Urinary bladder (tissue), 4 donors: ENCODE results near the gene CD5L. TPM values are rescaled to one million over a fixed set of nuclear protein-coding genes. Genes with fewer than 3 reads are reported as not detected.

Source experiments
- DNase-seq: peaks from one replicate; pipeline ENCODE4 v3.0.0-alpha.2; 2015; ENCODE audit errors: extremely low spot score
- H3K27ac ChIP-seq: one replicate; pipeline ENCODE4 v1.5.1; 2013; ENCODE audit warnings: low read depth, mild to moderate bottlenecking, moderate library complexity
- H3K36me3 ChIP-seq: one replicate; pipeline ENCODE4 v1.6.1; 2013; ENCODE audit warnings: mild to moderate bottlenecking, moderate library complexity; ENCODE audit not compliant: insufficient read depth
- H3K4me1 ChIP-seq: one replicate; pipeline ENCODE4 v1.6.1; 2013; ENCODE audit warnings: mild to moderate bottlenecking, moderate library complexity; ENCODE audit not compliant: insufficient read depth
- H3K4me3 ChIP-seq: one replicate; pipeline ENCODE4 v1.5.1; 2013; ENCODE audit warnings: low read depth, low read length
- WGBS: extraction: QIAGEN DNeasy Blood & Tissue Kit; methylation state at CpG from one replicate; pipeline ENCODE4 v1.1.7; 2013; 5-methylcytosine and 5-hydroxymethylcytosine counted together
- polyA plus RNA-seq: library from polyadenylated mRNA; stranded (reverse); fragments of 200-250 nt; gene quantifications from one replicate; pipeline ENCODE4 v1.2.3, GENCODE V29; 2013
- total RNA-seq: library from RNA; depleted of rRNA; stranded (reverse); fragments of >200 nt; gene quantifications from one replicate; pipeline ENCODE4 v1.2.3, GENCODE V29; 2014
- donor health status: healthy with polysubstance abuse.
- donor health status: healthy.

Gene CD5L
- total and polyA plus RNA-seq, 2 donors, result 0.08 TPM; not detected in 1

DNA sequence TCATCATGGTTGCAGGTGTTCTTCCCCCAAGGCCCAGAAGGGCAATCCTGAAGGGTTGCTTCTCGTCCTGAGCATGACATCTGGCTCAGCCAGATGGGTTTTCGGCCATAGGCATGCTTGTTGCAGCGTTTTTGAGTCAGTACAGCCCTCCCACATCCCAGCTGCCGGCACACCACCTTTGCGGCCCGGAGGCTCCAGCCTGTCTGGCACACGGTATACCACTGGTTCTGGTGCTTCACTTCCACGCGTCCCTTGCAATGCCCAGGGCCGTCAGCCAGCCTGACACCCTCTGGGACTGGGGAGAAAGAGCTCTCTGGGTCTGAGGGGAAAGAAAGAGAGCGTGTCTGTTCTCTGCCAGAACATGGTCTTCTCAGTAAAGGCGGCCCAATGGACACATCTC, 7.2 kb downstream of the CD5L start:
- DNase-seq, result no peak
- Histone ChIP-seq H3K4me1 (no peaks in the 10 kb centered on the region), H3K4me3 (no peak overlapping the region), H3K27ac (no peak overlapping the region), H3K36me3 (no peaks in the 10 kb centered on the region)
- 76% methylated on average over 12 of the region's 12 CpGs for WGBS

DNA sequence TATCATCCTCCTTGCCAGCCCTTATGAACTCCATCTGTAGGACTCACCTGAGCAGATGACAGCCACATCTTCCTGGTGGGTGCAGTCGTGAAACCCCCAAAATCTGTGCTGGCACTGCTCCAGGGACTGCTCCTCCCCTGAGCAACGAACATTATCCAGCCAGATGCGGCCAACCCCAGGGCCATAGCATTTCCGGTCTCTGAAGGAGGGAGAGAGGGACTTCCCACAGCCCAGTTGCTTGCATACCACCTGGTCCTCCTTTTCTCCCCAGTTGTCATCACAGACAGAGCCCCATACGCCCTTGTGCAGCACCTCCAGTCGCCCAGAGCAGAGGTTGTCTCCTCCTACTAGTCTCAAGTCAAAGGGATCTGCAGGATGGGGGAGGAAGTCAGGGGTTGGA, 8.5 kb downstream of the CD5L start:
- no peaks in the 10 kb centered on the region for H3K4me1 ChIP-seq
- 76% methylated on average over 6 of the region's 6 CpGs for WGBS
- no peak overlapping the region for H3K27ac ChIP-seq
- no peak for DNase-seq
- H3K4me3 ChIP-seq, result no peak overlapping the region
- no peaks in the 10 kb centered on the region for H3K36me3 ChIP-seq

GRCh38 chr1:157831968-157832626, 9.5 kb downstream of the CD5L start:
- no peaks in the 10 kb centered on the region for H3K36me3 ChIP-seq
- no peak overlapping the region for H3K4me3 ChIP-seq
- 67% methylated on average over 4 of the region's 4 CpGs for whole genome bisulfite sequencing
- no peak for DNase-seq
- no peaks in the 10 kb centered on the region for H3K4me1 ChIP-seq
- no peak overlapping the region for H3K27ac ChIP-seq

- Histone ChIP-seq H3K27ac (no peak overlapping the region), H3K36me3 (no peaks in the 10 kb centered on the region), H3K4me3 (no peak overlapping the region), H3K4me1 (no peaks in the 10 kb centered on the region)
- no peak for DNase-seq
- WGBS, result 66% methylated on average over 2 of the region's 2 CpGs
Measured at GRCh38 chr1:157830887-157831286, 10.7 kb downstream of the CD5L start.

GRCh38 chr1:157829711-157830110, 11.9 kb downstream of the CD5L start:
- H3K36me3 ChIP-seq, result no peaks in the 10 kb centered on the region
- H3K4me1 ChIP-seq, result no peaks in the 10 kb centered on the region
- no peak overlapping the region for H3K27ac ChIP-seq
- DNase-seq, result no peak
- 82% methylated on average over 3 of the region's 3 CpGs for WGBS
- H3K4me3 ChIP-seq, result no peak overlapping the region

DNA sequence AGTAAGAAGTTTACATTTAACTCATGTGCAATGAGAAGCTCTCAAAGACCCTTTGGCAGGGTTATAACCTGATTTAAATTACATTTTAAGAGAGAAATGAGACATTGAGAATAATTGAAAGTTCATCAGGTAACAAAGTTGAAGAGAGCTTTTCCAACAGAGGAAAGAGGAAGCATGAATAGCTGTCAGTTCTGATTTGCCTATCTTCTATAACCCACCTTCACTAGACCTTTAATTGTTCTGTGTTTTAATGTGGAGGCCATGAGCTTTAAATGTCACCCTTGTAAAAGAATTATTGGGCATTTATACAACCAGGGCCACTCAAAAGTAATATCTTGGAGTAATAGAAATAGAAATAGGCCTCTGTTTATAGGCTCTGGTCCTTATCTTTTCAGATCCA, 12.4 kb downstream of the CD5L start:
- no peak for DNase-seq
- Histone ChIP-seq H3K4me3 (no peak overlapping the region), H3K27ac (no peak overlapping the region), H3K4me1 (no peaks in the 10 kb centered on the region), H3K36me3 (no peaks in the 10 kb centered on the region)

DNA sequence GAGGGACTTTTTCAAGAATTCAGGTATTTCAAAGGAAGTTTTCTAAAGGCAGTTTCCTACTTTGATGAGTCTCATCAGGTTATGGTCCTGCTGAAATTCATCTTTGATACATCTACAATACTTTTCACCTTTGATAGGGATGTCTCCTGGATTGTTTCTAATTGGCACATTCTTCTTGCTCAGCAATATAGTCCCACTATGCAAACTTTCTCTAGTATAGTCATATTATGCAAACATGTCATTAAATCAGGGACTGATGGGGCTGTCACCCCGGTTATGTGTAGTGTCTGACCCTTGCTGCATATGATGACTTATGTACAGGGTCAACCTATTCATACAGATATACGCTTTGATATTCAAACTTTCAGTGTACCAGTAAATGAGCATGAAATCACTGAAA, 21.3 kb downstream of the CD5L start:
- 76% methylated on average over 2 of the region's 2 CpGs for WGBS
- Histone ChIP-seq H3K27ac (no peak overlapping the region), H3K36me3 (no peaks in the 10 kb centered on the region), H3K4me3 (no peak overlapping the region), H3K4me1 (no peaks in the 10 kb centered on the region)
- no peak for DNase-seq

GRCh38 chr1:157819896-157820295, 21.7 kb downstream of the CD5L start, which contains the start of gene FCRL1:
TSS of gene FCRL1 (minus strand) at chr1:157820120. CDS start at chr1:157820037, 83 bp downstream.
- DNase-seq, result no peak

DNA sequence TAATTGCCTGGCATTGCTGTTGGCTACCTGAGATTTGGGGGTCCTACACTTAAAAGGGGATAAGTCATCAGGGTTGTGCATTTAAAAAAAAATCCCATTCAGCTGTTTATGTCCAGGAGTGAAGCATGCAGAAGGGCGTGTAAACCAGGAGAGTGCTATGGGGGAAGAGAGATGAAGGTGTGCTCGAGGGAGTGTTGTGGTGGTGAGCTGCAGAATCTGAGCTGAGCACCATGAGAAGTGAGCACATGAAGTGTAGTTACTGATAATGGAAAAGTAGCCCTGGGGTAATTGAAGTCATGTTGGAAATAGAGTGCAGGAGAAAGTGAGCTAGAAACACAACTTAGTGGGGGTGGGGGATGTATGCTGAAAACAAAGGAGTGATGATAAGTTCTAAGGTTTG, 22.4 kb downstream of the CD5L start:
- no peak for DNase-seq
- no peak overlapping the region for H3K4me3 ChIP-seq
- 73% methylated on average over 2 of the region's 2 CpGs for WGBS
- H3K36me3 ChIP-seq, result no peaks in the 10 kb centered on the region
- no peaks in the 10 kb centered on the region for H3K4me1 ChIP-seq
- H3K27ac ChIP-seq, result no peak overlapping the region

More at GRCh38 chr1:157819896-157820295, 21.7 kb downstream of the CD5L start, which contains the start of gene FCRL1:
- H3K4me1 ChIP-seq, result no peaks in the 10 kb centered on the region
- H3K27ac ChIP-seq, result no peak within 1 kb of the TSS
- WGBS, result 65% methylated on average over 3 of the region's 3 CpGs
- no peak within 1 kb of the TSS for H3K4me3 ChIP-seq
- H3K36me3 ChIP-seq, result no peaks in the 10 kb centered on the region

DNA sequence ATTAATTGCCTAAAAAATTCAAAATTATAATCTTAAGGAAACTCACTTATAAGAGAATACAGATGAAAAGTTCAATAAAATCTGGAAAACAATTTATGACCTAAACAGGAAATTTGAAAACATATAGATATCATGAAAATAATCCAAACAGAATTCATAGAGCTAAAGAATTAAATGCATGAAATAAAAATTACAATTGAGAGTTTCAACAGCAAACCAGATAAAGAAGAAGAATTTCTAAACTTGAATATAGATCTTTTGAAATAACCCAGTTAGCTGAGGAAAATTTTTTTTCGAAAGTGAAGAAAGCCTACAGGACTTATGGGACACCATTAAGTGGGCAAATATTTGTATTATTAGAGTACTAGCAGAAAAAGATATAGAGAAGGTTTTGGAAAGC, 28.3 kb downstream of the CD5L start:
- DNase-seq, result no peak
- Histone ChIP-seq H3K4me1 (no peaks in the 10 kb centered on the region), H3K4me3 (no peak overlapping the region), H3K36me3 (no peaks in the 10 kb centered on the region), H3K27ac (no peak overlapping the region)
- 74% methylated on average over 1 of the region's 1 CpG for WGBS

GRCh38 chr1:157806431-157807149, 35.0 kb downstream of the CD5L start:
- H3K36me3 ChIP-seq, result no peaks in the 10 kb centered on the region
- WGBS, result 64% methylated on average over 6 of the region's 6 CpGs
- DNase-seq, result no peak

GRCh38 chr1:157803851-157804250, 37.8 kb downstream of the CD5L start:
- H3K36me3 ChIP-seq, result no peaks in the 10 kb centered on the region
- H3K27ac ChIP-seq, result no peak overlapping the region
- no peaks in the 10 kb centered on the region for H3K4me1 ChIP-seq
- no peak for DNase-seq
- 82% methylated on average over 7 of the region's 7 CpGs for WGBS
- no peak overlapping the region for H3K4me3 ChIP-seq

More at GRCh38 chr1:157806431-157807149, 35.0 kb downstream of the CD5L start:
- no peak overlapping the region for H3K4me3 ChIP-seq
- no peak overlapping the region for H3K27ac ChIP-seq
- H3K4me1 ChIP-seq, result no peaks in the 10 kb centered on the region

GRCh38 chr1:157799996-157800395, 41.6 kb downstream of the CD5L start:
- Histone ChIP-seq H3K4me1 (no peaks in the 10 kb centered on the region), H3K36me3 (no peaks in the 10 kb centered on the region), H3K27ac (no peak overlapping the region), H3K4me3 (no peak overlapping the region)
- no peak for DNase-seq
- 66% methylated on average over 1 of the region's 1 CpG for WGBS

DNA sequence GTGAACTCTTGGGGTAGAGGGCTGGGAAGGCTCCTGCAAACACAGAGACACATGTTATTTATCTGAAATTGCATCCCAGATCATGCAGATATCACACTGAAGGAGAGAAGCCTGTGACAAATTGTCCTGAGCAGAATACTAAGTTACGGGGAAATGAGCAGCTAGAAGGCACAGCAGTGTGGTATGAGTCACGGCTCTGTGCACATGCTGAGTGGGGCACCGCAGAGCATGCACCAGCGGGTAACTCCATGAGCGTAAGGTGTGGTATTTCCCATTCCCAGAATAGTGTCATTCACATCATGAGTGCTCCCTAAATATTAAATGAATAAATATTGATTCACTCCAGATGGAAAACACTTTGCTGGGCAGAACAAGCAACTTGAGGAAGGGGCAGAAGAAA, 43.4 kb downstream of the CD5L start:
- 86% methylated on average over 5 of the region's 5 CpGs for WGBS
- DNase-seq, result no peak
- H3K27ac ChIP-seq, result no peak overlapping the region
- no peaks in the 10 kb centered on the region for H3K36me3 ChIP-seq
- H3K4me1 ChIP-seq, result no peaks in the 10 kb centered on the region
- no peak overlapping the region for H3K4me3 ChIP-seq
